HepG2 (cell line): ENCODE results near the gene MOV10L1. TPM values are rescaled to one million over a fixed set of nuclear protein-coding genes. Genes with fewer than 3 reads are reported as not detected.

Experiments
- CEBPG ChIP-seq: IDR thresholded peaks from 2 replicates; pipeline ENCODE4 v1.6.1; 2016
- DR1 ChIP-seq: sonication (generic); formaldehyde crosslinking; IDR thresholded peaks from 2 replicates; pipeline ENCODE4 v1.8.0; 2021; ENCODE audit warnings: mild to moderate bottlenecking, missing genetic modification reagents, inconsistent platforms
- ISX ChIP-seq: sonication (generic); formaldehyde crosslinking; conservative IDR thresholded peaks from 2 replicates; pipeline ENCODE4 v1.5.0; 2020; ENCODE audit warnings: missing genetic modification reagents
- MAF1 ChIP-seq: sonication (generic); formaldehyde crosslinking; IDR thresholded peaks from 2 replicates; pipeline ENCODE4 v1.5.0; 2020; ENCODE audit warnings: missing genetic modification reagents, borderline replicate concordance
- MED1 ChIP-seq: sonication (generic); formaldehyde crosslinking; IDR thresholded peaks from 2 replicates; pipeline ENCODE4 v1.4.0; 2020; ENCODE audit warnings: missing genetic modification reagents
- MEIS1 ChIP-seq: sonication (generic); formaldehyde crosslinking; IDR thresholded peaks from 2 replicates; pipeline ENCODE4 v1.9.0; 2021; ENCODE audit warnings: mild to moderate bottlenecking, missing genetic modification reagents, moderate library complexity, borderline replicate concordance
- MIER2 ChIP-seq: IDR thresholded peaks from 2 replicates; pipeline ENCODE4 v1.6.1; 2016; ENCODE audit warnings: missing biosample characterization, missing genetic modification reagents
- NFE2 ChIP-seq: sonication (generic); formaldehyde crosslinking; IDR thresholded peaks from 2 replicates; pipeline ENCODE4 v1.4.0; 2020; ENCODE audit warnings: missing genetic modification reagents
- PHB2 ChIP-seq: fragments of 450-650 bp; IDR thresholded peaks from 2 replicates; pipeline ENCODE4 v1.6.1; 2018; ENCODE audit not compliant: partially characterized antibody
- POLR2A ChIP-seq, 2 experiments: IDR thresholded peaks; 2 replicates each; pipeline ENCODE4 v1.6.1; 2011; ENCODE audit warnings: low read depth in 2 of 2, low read length in 2 of 2, mild to moderate bottlenecking in 1 of 2, moderate library complexity in 1 of 2; ENCODE audit not compliant: insufficient read depth in 1 of 2
- SMARCC2 ChIP-seq: fragments of 450-650 bp; IDR thresholded peaks from 2 replicates; pipeline ENCODE4 v1.6.1; 2017; ENCODE audit warnings: antibody characterized with exemption, mild to moderate bottlenecking
- SNAPC2 ChIP-seq: sonication (generic); formaldehyde crosslinking; IDR thresholded peaks from 2 replicates; pipeline ENCODE4 v1.8.1; 2022; ENCODE audit warnings: mild to moderate bottlenecking, missing genetic modification reagents
- YEATS2 ChIP-seq: sonication (generic); formaldehyde crosslinking; IDR thresholded peaks from 2 replicates; pipeline ENCODE4 v1.4.0; 2020; ENCODE audit warnings: missing genetic modification reagents, borderline replicate concordance
- YY1 ChIP-seq: IDR thresholded peaks from 2 replicates; pipeline ENCODE4 v1.6.1; 2011; ENCODE audit warnings: low read length, low read depth, moderate library complexity, mild to moderate bottlenecking; ENCODE audit not compliant: insufficient read depth, insufficient replicate concordance
- ZBTB8A ChIP-seq: sonication (generic); formaldehyde crosslinking; IDR thresholded peaks from 2 replicates; pipeline ENCODE4 v1.4.0; 2020; ENCODE audit warnings: mild to moderate bottlenecking, low read depth, missing genetic modification reagents, borderline replicate concordance
- ZNF235 ChIP-seq: sonication (generic); formaldehyde crosslinking; IDR thresholded peaks from 2 replicates; pipeline ENCODE4 v1.8.1; 2023; ENCODE audit warnings: mild to moderate bottlenecking, missing genetic modification reagents, borderline replicate concordance
- ZNF577 ChIP-seq: sonication (generic); formaldehyde crosslinking; IDR thresholded peaks from 2 replicates; pipeline ENCODE4 v1.4.0; 2020; ENCODE audit warnings: mild to moderate bottlenecking, low read depth, missing genetic modification reagents, borderline replicate concordance
- ZNF772 ChIP-seq: sonication (generic); formaldehyde crosslinking; IDR thresholded peaks from 2 replicates; pipeline ENCODE4 v1.5.0; 2020; ENCODE audit warnings: mild to moderate bottlenecking, missing genetic modification reagents
- ZSCAN29 ChIP-seq: sonication (generic); formaldehyde crosslinking; conservative IDR thresholded peaks from 2 replicates; pipeline ENCODE4 v1.4.0; 2020; ENCODE audit warnings: mild to moderate bottlenecking, missing genetic modification reagents
- ZZZ3 ChIP-seq: sonication (generic); formaldehyde crosslinking; IDR thresholded peaks from 2 replicates; pipeline ENCODE4 v1.4.0; 2020; ENCODE audit warnings: missing genetic modification reagents, mild to moderate bottlenecking, borderline replicate concordance
- polyA plus RNA-seq, 8 experiments: library from polyadenylated mRNA; depleted of rRNA in 3 of 8; stranded (reverse) in 7 of 8; unstranded in 1 of 8; fragments of >200 nt; fragmentation: Illumina TruSeq in 4 of 8; extraction: Trizol in 4 of 8; gene quantifications; 2 replicates each; pipeline versions ENCODE4 v1.2.1 to v1.2.3, GENCODE V29; 2011 to 2016; ENCODE audit warnings: low read depth in 4 of 8, missing spikeins in 1 of 8, mixed read lengths in 1 of 8; ENCODE audit not compliant: insufficient read depth in 1 of 8
- total RNA-seq, 5 experiments: library from RNA; depleted of rRNA; stranded (reverse); fragments of >200 nt; fragmentation: Illumina TruSeq; extraction: Trizol; gene quantifications; 2 replicates each; pipeline ENCODE4 v1.2.3, GENCODE V29; 2016; ENCODE audit warnings: low read depth in 1 of 5
- TF ChIP-seq, protein P1 (sequence below): sonication (generic); formaldehyde crosslinking; IDR thresholded peaks from 2 replicates; pipeline ENCODE4 v1.4.0; 2020; ENCODE audit warnings: missing genetic modification reagents, mild to moderate bottlenecking, borderline replicate concordance
- TF ChIP-seq, protein P2 (sequence below): sonication (generic); formaldehyde crosslinking; IDR thresholded peaks from 2 replicates; pipeline ENCODE4 v1.4.0; 2020; ENCODE audit warnings: missing genetic modification reagents
- TF ChIP-seq, protein P3 (sequence below): sonication (generic); formaldehyde crosslinking; conservative IDR thresholded peaks from 2 replicates; pipeline ENCODE4 v1.8.1; 2023; ENCODE audit warnings: missing genetic modification reagents
- TF ChIP-seq, protein P4 (sequence below): IDR thresholded peaks from 2 replicates; pipeline ENCODE4 v1.6.1; 2016

MOV10L1 gene
- total and polyA plus RNA-seq, 2 of the 13 experiments (the other 11 are each of a cell fraction or from before 2014, with no cell fraction given): 0.11 to 0.12 TPM

DNA sequence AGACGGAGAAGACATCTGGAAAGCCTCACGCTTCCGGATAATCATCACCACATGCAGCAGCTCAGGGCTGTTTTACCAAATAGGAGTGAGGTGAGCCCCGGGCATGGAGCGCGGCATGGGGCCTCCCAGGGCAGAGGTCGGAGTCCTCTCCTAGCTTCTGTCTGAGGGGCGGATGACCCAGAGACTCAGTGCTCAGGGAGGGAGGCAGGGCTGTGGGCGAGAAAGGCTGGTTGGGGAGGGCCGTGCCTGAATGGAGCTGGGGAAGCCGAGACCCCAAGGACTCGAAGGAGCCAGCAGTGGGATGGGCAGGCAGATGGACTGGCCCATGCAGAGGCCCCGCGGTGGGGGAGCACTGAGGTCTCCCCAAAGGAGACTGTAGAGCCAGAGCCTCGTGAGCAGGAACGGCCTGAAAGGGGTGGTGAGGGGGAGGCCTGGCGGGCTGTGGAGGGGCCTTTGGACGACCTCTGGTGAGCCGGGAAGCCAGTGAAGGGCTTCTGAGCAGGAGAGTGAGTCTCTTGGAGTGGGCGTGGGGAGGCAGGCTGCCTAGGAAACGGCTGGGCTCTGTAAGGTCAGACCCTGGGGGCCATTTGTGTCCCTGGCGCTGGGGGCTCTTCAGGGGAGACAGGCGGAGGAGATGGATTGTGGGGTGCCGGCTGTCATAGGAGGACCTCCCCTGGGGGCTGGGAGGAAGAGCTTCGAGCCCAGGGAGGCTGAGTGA is 56.1 kb downstream of the MOV10L1 start (continued):
- TF ChIP-seq ZSCAN29 (CRISPR knock-in tag) (no peak), YY1 (no peak), MIER2 (CRISPR knock-in tag) (no peak), YEATS2 (CRISPR knock-in tag) (no peak), POLR2A (IDR thresholded peaks at IDR 0.05; ENCODE audit: insufficient read depth in 1 of 2, low read depth in 2 of 2, low read length in 2 of 2) (peak in 1 of 2 experiments; percentile 58; a peak in 2 of 4 replicates), ISX (CRISPR knock-in tag) (no peak), ZNF772 (CRISPR knock-in tag) (no peak), CEBPG (no peak), NFE2 (CRISPR knock-in tag) (no peak), MED1 (CRISPR knock-in tag) (peak; percentile 16; the same call in 1 of the 2 replicates), ZNF577 (CRISPR knock-in tag) (no peak), SMARCC2 (no peak), ZBTB8A (CRISPR knock-in tag) (peak; percentile 59; the same call in 1 of the 2 replicates), ZZZ3 (CRISPR knock-in tag) (no peak), MAF1 (no peak), SNAPC2 (CRISPR knock-in tag) (peak; percentile 72; the same call in 1 of the 2 replicates), MEIS1 (no peak), PHB2 (no peak), ZNF235 (CRISPR knock-in tag) (no peak), DR1 (CRISPR knock-in tag) (no peak)
- TF ChIP-seq, protein P1, sequence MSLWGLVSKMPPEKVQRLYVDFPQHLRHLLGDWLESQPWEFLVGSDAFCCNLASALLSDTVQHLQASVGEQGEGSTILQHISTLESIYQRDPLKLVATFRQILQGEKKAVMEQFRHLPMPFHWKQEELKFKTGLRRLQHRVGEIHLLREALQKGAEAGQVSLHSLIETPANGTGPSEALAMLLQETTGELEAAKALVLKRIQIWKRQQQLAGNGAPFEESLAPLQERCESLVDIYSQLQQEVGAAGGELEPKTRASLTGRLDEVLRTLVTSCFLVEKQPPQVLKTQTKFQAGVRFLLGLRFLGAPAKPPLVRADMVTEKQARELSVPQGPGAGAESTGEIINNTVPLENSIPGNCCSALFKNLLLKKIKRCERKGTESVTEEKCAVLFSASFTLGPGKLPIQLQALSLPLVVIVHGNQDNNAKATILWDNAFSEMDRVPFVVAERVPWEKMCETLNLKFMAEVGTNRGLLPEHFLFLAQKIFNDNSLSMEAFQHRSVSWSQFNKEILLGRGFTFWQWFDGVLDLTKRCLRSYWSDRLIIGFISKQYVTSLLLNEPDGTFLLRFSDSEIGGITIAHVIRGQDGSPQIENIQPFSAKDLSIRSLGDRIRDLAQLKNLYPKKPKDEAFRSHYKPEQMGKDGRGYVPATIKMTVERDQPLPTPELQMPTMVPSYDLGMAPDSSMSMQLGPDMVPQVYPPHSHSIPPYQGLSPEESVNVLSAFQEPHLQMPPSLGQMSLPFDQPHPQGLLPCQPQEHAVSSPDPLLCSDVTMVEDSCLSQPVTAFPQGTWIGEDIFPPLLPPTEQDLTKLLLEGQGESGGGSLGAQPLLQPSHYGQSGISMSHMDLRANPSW (CRISPR knock-in tag): no peak
- TF ChIP-seq, protein P2, sequence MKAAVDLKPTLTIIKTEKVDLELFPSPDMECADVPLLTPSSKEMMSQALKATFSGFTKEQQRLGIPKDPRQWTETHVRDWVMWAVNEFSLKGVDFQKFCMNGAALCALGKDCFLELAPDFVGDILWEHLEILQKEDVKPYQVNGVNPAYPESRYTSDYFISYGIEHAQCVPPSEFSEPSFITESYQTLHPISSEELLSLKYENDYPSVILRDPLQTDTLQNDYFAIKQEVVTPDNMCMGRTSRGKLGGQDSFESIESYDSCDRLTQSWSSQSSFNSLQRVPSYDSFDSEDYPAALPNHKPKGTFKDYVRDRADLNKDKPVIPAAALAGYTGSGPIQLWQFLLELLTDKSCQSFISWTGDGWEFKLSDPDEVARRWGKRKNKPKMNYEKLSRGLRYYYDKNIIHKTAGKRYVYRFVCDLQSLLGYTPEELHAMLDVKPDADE: no peak
- TF ChIP-seq, protein P3, sequence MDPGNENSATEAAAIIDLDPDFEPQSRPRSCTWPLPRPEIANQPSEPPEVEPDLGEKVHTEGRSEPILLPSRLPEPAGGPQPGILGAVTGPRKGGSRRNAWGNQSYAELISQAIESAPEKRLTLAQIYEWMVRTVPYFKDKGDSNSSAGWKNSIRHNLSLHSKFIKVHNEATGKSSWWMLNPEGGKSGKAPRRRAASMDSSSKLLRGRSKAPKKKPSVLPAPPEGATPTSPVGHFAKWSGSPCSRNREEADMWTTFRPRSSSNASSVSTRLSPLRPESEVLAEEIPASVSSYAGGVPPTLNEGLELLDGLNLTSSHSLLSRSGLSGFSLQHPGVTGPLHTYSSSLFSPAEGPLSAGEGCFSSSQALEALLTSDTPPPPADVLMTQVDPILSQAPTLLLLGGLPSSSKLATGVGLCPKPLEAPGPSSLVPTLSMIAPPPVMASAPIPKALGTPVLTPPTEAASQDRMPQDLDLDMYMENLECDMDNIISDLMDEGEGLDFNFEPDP (CRISPR knock-in tag): 0 out of 2 replicates have a peak, but pooled peaks have one; percentile 77
- TF ChIP-seq, protein P4, sequence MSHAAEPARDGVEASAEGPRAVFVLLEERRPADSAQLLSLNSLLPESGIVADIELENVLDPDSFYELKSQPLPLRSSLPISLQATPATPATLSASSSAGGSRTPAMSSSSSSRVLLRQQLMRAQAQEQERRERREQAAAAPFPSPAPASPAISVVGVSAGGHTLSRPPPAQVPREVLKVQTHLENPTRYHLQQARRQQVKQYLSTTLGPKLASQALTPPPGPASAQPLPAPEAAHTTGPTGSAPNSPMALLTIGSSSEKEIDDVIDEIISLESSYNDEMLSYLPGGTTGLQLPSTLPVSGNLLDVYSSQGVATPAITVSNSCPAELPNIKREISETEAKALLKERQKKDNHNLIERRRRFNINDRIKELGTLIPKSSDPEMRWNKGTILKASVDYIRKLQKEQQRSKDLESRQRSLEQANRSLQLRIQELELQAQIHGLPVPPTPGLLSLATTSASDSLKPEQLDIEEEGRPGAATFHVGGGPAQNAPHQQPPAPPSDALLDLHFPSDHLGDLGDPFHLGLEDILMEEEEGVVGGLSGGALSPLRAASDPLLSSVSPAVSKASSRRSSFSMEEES (CRISPR knock-in tag): 0 out of 2 replicates have a peak, but pooled peaks have one; percentile 7
